B cell (primary cell): ENCODE data around the gene ECE1.

Experiments used
- CTCF ChIP-seq: fragments of 200-600 bp; IDR thresholded peaks from one replicate; pipeline ENCODE4 v1.8.0; 2022; ENCODE audit warnings: antibody characterized with exemption, mild to moderate bottlenecking
- EZH2 ChIP-seq: IDR thresholded peaks from 2 replicates; pipeline ENCODE4 v1.6.1; 2012; ENCODE audit warnings: borderline replicate concordance, low read depth, mild to moderate bottlenecking, moderate library complexity, low read length; ENCODE audit not compliant: insufficient read depth, poor library complexity, severe bottlenecking

- no peak for TF ChIP-seq EZH2
- no peak for TF ChIP-seq CTCF
These were observed 18.1 kb upstream of the ECE1 start for GRCh38 chr1:21308330-21308729.
